Mesothelial cell of epicardium (in vitro differentiated cells): ENCODE data around the gene TMEM150A. TPM values are rescaled to one million over a fixed set of nuclear protein-coding genes. Genes with fewer than 3 reads are reported as not detected.
"Not testable (repeated sequence)": the region's sequence is repeated elsewhere in the genome, so short reads cannot be mapped to it uniquely, and the experiment has no call there.

Experiments
- DNase-seq, 2 experiments: peaks; one replicate each; pipeline ENCODE4 v3.0.0; 2021; ENCODE audit warnings: low spot score in 2 of 2; ENCODE audit not compliant: unreplicated experiment in 2 of 2
- H3K27ac Mint-ChIP-seq: 2 replicates; pipeline ENCODE4 v1.8.0; 2021; ENCODE audit warnings: mixed read lengths
- H3K27me3 Mint-ChIP-seq: 2 replicates; pipeline ENCODE4 v1.8.0; 2021; ENCODE audit warnings: low read depth, mixed read lengths
- H3K36me3 Mint-ChIP-seq: 2 replicates; pipeline ENCODE4 v1.8.0; 2021; ENCODE audit warnings: mixed read lengths
- H3K4me1 Mint-ChIP-seq: 2 replicates; pipeline ENCODE4 v1.8.0; 2021; ENCODE audit warnings: mixed read lengths
- H3K4me3 Mint-ChIP-seq: 2 replicates; pipeline ENCODE4 v1.8.0; 2021; ENCODE audit warnings: mild to moderate bottlenecking, moderate library complexity, mixed read lengths
- H3K9me3 Mint-ChIP-seq: 2 replicates; pipeline ENCODE4 v1.8.0; 2021; ENCODE audit warnings: mixed read lengths
- total RNA-seq: library from RNA; stranded (reverse); gene quantifications from 3 replicates; pipeline ENCODE4 v1.2.1, GENCODE V29; 2021
- TF ChIP-seq, protein P1 (sequence below): fragments of 200-600 bp; sonication (generic); IDR thresholded peaks from one replicate; pipeline ENCODE4 v1.5.0; 2021; ENCODE audit warnings: antibody characterized with exemption; ENCODE audit not compliant: unreplicated experiment

Gene TMEM150A
- total RNA-seq, 1 donor from 2014 or later, result 13.5 TPM

DNA sequence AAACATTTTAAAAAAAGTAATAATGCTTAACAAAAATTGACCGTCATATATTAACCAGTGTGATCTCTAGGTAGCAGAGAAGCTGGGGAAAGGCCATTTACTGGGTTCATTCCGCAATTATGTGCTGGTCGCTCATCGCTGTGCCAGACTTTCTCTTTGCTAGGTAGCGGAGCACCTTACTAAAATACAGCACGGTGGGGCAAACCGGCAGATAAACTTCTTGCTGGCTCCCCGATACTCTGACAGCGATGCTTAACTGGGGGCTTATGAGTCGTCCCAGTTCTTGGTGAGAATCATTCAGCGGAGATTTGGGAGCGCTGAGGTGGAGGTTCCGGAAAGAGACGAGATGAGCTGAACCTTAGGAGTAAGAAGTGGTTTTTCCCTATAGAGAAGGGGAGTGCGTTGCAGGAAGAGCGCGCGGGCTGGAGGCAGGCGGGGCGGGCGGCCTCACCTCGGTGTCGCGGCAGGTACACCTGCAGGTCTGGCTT, 8.8 kb upstream of the TMEM150A start:
- H3K9me3 Mint-ChIP-seq, result no peaks in the 10 kb centered on the region
- H3K4me1 Mint-ChIP-seq, result peaks cover 29% of the 10 kb centered on the region
- peak overlapping the region; percentile 97 for H3K27ac Mint-ChIP-seq
- peaks cover 9% of the 10 kb centered on the region for H3K36me3 Mint-ChIP-seq
- TF ChIP-seq, protein P1, sequence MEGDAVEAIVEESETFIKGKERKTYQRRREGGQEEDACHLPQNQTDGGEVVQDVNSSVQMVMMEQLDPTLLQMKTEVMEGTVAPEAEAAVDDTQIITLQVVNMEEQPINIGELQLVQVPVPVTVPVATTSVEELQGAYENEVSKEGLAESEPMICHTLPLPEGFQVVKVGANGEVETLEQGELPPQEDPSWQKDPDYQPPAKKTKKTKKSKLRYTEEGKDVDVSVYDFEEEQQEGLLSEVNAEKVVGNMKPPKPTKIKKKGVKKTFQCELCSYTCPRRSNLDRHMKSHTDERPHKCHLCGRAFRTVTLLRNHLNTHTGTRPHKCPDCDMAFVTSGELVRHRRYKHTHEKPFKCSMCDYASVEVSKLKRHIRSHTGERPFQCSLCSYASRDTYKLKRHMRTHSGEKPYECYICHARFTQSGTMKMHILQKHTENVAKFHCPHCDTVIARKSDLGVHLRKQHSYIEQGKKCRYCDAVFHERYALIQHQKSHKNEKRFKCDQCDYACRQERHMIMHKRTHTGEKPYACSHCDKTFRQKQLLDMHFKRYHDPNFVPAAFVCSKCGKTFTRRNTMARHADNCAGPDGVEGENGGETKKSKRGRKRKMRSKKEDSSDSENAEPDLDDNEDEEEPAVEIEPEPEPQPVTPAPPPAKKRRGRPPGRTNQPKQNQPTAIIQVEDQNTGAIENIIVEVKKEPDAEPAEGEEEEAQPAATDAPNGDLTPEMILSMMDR, result no peak
- H3K27me3 Mint-ChIP-seq, result no peaks in the 10 kb centered on the region
- peak overlapping the region; percentile 97 for H3K4me3 Mint-ChIP-seq
- no peak for DNase-seq

DNA sequence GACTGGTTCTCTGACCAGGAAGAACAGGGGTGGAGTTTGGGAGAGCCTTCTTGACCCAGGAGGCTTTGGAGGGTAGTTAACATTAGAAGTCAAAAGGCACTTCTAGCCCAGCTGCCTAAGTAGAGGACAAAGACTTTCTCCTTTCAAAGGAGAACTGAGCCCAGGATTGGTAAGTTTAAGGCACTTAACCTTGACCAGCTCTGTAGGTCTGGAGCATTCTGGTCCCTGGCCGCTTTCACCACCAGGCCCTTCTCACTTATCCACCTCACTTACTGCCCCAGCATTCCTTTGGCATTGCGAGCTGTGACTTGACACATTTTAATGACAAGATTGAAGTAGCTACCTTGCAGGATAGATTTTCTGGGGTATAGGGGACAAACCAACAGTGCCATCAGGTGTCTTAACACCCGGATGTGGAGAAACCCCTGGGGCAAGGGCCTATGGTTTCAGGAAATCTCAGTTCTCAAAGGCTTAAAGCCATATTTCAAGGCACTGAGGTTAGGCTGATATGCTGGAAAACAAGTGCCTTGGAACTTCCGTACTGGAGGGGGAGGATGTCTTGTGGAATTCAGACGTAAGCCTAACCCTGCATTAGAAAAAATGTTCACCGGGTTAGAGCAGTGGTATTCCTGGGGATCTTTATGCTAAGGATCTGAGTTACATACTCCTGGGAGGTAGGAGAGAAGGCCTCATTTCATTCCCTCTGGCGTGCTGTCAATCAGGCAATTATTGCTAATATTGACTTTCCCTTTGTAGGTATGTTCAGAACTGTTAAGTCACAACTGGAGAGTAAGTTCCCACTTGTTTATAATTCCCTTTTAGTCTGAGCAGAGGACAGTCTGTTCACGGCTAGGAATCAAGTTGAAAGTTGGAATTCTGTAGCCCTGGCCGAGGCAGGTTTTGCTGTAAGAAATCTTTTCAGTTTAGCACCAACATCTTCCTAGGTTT, 5.0 kb upstream of the TMEM150A start:
- Mint-ChIP-seq H3K4me1 (peaks cover 50% of the 10 kb centered on the region), H3K4me3 (no peak overlapping the region), H3K36me3 (peaks cover 9% of the 10 kb centered on the region), H3K9me3 (no peaks in the 10 kb centered on the region), H3K27ac (peak overlapping the region; percentile 93), H3K27me3 (no peaks in the 10 kb centered on the region)
- TF ChIP-seq, protein P1, result no peak
- DNase-seq, result no peak

DNA sequence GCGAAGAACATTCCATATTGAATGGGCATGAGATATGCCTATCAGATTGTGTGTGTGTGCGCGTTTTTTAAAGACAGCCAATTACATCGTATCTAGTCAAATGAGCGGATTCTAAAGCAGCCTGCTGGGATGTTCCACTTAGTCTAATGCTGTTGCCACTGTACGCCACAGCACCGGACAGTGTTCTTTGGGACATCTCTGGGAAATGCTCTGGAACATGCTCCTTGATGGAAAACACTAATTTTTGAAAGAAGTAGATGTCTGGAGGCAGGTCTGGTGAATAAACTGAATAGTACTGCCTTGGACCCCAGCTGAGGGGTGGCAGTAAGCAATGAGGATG, 3.6 kb upstream of the TMEM150A start:
- TF ChIP-seq, protein P1, result no peak
- peaks cover 9% of the 10 kb centered on the region for H3K36me3 Mint-ChIP-seq
- peaks cover 49% of the 10 kb centered on the region for H3K4me1 Mint-ChIP-seq
- DNase-seq, result no peak
- H3K4me3 Mint-ChIP-seq, result no peak overlapping the region
- H3K27me3 Mint-ChIP-seq, result no peaks in the 10 kb centered on the region
- H3K27ac Mint-ChIP-seq, result peak overlapping the region; percentile 93
- no peaks in the 10 kb centered on the region for H3K9me3 Mint-ChIP-seq

DNA sequence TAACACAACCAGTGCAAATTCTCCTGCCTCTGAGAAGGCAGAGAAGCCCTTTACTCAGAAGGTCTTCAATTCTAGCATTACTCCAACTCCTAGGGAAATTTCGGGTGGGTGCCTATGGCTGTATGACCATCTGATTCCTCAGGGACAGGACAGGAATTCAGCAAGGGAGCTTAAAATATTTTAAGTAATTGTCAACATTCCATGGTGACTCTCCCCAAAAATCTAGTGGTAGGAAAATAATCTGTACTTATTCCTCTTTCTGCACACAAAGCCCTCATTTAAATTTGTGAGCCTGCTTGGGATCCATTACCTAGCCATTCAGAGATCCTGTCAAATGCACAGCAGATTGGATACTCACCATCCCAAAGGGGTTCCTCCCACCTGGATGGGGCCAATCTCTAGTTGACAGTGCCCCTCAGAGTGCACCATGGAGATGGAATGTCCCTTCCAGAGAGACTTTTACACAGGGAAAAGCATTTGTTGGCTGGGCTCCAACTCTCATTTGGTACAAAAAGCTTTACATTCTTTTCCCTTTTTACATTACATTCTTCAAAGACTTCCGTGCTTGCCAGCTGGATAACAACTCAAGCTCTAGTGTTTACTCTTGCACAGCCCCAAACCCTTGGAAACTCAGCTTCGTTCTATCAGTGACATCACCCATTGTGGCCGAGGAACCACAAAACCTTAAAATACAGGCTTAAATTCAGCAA, 3.1 kb upstream of the TMEM150A start:
- TF ChIP-seq, protein P1, result no peak
- peaks cover 49% of the 10 kb centered on the region for H3K4me1 Mint-ChIP-seq
- H3K27me3 Mint-ChIP-seq, result no peaks in the 10 kb centered on the region
- DNase-seq, result peak; percentile 49 to 63
- peak overlapping the region; percentile 93 for H3K27ac Mint-ChIP-seq
- peaks cover 9% of the 10 kb centered on the region for H3K36me3 Mint-ChIP-seq
- peak overlapping the region; percentile 21 for H3K4me3 Mint-ChIP-seq
- no peaks in the 10 kb centered on the region for H3K9me3 Mint-ChIP-seq

DNA sequence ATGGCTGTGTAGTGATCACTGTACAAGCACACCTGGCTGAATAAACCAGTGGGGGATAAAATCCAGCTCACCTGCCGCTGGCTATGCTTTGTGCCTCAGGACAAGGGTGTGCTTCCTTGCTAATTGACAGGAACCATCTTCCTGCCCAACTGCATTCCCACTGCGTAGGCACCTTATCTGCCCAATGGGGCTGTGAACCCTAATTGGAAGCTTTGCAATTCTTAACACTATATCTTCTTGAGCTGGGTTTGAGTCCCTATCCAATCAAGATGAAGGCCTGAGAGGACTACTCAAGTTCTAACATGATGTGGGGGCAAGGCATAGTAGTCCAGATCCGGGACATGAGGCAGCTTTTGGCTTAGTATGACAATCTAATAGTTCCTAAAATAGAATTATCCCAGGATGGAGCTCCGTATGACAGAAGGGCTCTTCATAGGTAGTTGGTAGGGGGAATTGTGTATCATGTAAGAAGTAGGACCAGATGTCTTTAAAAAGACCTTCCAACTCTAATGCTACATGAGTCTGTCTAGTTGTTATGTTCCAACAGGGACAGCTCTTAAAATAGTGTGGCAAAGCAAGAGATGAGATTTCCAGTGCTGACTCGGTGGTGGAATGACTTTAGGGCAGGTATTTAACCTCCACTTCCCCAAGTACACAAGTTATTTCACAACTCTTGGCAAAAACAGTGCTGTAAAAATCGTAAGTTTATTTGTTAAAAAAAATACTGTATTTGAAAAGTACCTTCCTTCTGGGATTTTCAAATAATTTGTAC, 2.3 kb upstream of the TMEM150A start:
- H3K4me3 Mint-ChIP-seq, result peak overlapping the region; percentile 20

DNA sequence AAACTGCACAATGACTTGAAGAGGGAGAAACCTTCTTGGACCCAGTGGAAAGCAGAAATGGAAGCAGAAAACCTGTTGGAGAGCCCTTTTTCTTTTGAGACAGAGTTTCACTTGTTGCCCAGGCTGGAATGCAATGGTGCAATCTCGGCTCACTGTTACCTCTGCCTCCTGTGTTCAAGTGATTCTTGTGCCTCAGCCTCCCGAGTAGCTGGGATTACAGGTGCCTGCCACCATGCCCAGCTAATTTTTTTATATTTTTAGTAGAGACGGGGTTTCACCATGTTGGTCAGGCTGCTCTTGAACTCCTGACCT, 1.6 kb upstream of the TMEM150A start:
- not testable (repeated sequence) for DNase-seq, H3K27me3 Mint-ChIP-seq, H3K9me3 Mint-ChIP-seq, H3K36me3 Mint-ChIP-seq
- peaks cover 44% of the 10 kb centered on the region for H3K4me1 Mint-ChIP-seq
- peak overlapping the region; percentile 87 for H3K27ac Mint-ChIP-seq
- H3K4me3 Mint-ChIP-seq, result peak overlapping the region; percentile 81

More for the DNA sequence above, 2.3 kb upstream of the TMEM150A start:
- Mint-ChIP-seq H3K27ac (peak overlapping the region; percentile 93), H3K9me3 (no peaks in the 10 kb centered on the region), H3K4me1 (peaks cover 44% of the 10 kb centered on the region), H3K36me3 (peaks cover 9% of the 10 kb centered on the region), H3K27me3 (no peaks in the 10 kb centered on the region)
- no peak for DNase-seq
- TF ChIP-seq, protein P1, result no peak
